Breast epithelium (tissue), 3 donors: ENCODE measurements around the gene RASD2.

Source experiments
- CTCF ChIP-seq, 3 donors: fragments of 450-650 bp; IDR thresholded peaks; one replicate each; pipeline ENCODE4 v1.5.1; 2016 to 2017; ENCODE audit warnings: antibody characterized with exemption in 3 of 3, mild to moderate bottlenecking in 3 of 3, moderate library complexity in 3 of 3
- POLR2A ChIP-seq: fragments of 450-650 bp; IDR thresholded peaks from one replicate; pipeline ENCODE4 v1.6.1; 2016; ENCODE audit warnings: antibody characterized with exemption, mild to moderate bottlenecking, moderate library complexity

GRCh38 chr22:35578836-35579575 lies 38.4 kb downstream of the RASD2 start:
- no peak for TF ChIP-seq CTCF (IDR thresholded peaks at IDR 0.05)
- TF ChIP-seq POLR2A = no peak
